OCI-LY3 (cell line): Measurements from ENCODE around the gene GBP5.
"Not testable (repeated sequence)": the region's sequence is repeated elsewhere in the genome, so short reads cannot be mapped to it uniquely, and the experiment has no call there.

Experiments
- CTCF ChIP-seq: fragments of 200-600, 300-600 bp; sonication (generic); IDR thresholded peaks from 2 replicates; pipeline ENCODE4 v1.5.1; 2014; ENCODE audit warnings: antibody characterized with exemption, low read length, low read depth
- EZH2phosphoT487 ChIP-seq: fragments of 200-600 bp; shearing (Covaris generic); IDR thresholded peaks from 2 replicates; pipeline ENCODE4 v1.6.1; 2018; ENCODE audit warnings: antibody characterized with exemption, mixed run types, low read depth

GRCh38 chr1:89255581-89255980 lies 17.1 kb downstream of the GBP5 start:
- TF ChIP-seq CTCF, EZH2phosphoT487: not testable (repeated sequence)
